HG02678 (cell line): Measurements from ENCODE around the gene ZFC3H1.
"Not testable (repeated sequence)": the region's sequence is repeated elsewhere in the genome, so short reads cannot be mapped to it uniquely, and the experiment has no call there.

Source experiments
- ATAC-seq: cut with Tn5 transposase; IDR thresholded peaks from one replicate; pipeline ENCODE4 v1.9.1; 2021; ENCODE audit warnings: mild to moderate bottlenecking, moderate library complexity; ENCODE audit not compliant: unreplicated experiment

ZFC3H1 gene

DNA sequence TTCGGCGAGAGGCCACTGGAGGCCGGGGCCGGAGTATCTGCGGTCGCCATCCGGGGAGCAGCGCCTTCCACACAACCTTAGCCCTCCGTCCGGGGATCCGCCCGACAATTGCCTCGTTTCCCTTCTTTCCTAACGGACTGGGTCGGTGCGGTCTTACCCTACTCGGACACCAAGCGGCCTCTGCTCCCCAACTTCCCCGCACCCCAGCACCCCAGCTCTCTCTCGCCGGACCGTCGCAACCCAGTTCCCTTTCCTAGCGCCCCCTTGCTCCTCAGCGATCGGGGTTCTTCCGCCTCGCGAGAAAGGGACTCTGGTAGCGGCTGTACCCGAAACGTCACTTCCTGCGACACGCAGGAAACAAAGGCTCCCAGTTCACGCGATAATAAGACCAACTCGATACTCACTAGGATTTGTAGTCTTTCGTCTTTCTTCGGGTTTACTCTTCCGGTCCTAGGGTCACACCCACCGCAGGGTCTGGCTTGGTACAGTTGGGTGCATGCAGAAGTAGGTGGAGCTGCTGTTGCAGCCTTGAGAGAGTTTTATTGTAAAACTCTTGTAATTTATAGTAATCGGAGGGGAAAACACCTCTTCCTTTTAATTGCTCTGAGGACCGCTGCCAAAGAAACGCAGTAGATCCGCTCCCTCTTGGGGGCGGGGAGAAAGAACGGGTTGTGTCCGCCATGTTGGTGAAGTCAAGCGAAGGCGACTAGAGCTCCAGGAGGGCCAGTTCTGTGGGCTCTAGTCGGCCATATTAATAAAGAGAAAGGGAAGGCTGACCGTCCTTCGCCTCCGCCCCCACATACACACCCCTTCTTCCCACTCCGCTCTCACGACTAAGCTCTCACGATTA is at the start of gene ZFC3H1, which contains the start of gene THAP2:
ZFC3H1 (minus strand) TSS at position 288 of the 850 bp plus-strand sequence; CDS start at position 50, 238 bp downstream.
THAP2 (plus strand) TSS at position 741 of the 850 bp plus-strand sequence. CDS start 209 bp downstream, outside the sequence.
- peak; percentile 89 for ATAC-seq

DNA sequence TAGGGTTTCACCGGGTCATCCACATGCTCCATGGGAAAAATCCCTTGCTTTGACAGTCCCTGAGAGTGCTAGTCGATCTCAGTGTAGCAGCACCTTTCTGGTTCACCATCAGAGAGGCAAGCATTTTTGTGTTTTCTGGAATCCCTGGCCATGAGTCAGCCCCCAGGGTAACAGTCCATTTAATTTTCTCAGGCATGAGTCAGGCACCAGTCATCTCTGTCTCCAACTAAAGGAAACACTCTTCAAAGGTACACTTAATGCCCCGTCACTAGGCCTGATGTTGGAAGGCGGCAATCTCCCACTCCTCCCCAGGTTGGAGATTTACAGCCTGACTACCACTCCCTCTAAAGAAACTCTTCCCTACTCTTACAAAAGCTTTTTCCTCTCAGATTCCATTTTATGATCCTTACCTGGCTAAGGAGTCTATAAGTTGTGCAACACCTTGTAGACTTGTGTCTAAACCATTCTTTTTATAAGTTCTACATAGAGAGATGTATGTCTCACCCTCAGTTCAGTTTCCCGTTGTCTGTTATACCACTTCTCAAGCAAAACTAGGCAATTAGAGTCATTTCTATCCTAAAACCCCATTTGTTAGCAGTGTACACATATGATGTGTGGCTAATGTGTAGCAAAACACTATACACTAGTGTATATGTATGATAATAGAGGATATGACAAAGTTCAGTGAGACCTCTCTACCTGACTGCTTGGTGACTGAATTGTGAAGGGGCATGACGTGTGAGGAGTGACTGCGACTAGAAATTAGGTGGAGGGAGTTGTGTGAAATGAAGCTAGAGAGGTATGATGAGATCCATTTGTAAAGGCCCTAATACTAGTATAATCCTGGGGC is 46.9 kb upstream of the ZFC3H1 start:
- ATAC-seq, result no peak

DNA sequence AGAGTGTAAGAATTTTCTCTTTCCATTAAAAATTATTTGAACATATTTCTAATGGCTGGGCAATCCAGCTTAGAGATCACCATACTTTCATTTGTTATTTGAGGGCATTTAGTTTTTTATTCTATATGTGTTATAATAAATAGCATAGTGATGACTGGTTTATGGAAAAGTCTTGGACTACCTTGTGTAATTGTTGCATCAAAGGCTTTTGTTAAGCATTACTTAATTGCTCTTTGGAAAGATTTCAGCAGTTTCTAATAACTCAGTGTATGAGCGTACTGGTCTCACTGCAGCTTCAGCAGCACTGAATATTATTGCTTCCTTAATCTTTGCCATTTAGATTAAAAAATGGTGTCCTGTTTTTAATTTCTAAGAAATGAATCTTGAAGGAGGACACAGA is 45.0 kb upstream of the ZFC3H1 start:
- no peak for ATAC-seq

DNA sequence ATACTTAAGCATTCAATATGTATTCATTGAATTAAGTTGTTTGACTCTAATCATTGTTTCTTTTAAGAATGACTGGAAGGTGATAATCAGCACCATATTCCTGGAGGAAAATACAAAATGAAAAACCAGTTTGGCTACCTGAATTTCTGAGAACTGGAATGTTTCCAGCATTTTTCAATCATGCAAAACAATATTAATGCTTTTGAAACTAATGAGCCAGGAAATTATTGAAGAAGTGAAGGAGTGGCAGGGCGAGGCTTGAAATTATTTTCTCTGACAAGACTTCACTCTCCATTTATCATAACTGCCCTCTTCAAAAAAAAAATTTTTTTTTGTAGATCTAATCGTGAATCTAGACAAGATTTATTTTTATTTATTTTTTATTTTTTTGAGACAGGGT is 41.3 kb upstream of the ZFC3H1 start:
- ATAC-seq, result no peak

- ATAC-seq, result no peak
Observed at GRCh38 chr12:71703206-71703605, 39.6 kb upstream of the ZFC3H1 start.

- ATAC-seq, result no peak
Observed at GRCh38 chr12:71702590-71702989, 38.9 kb upstream of the ZFC3H1 start.

- not testable (repeated sequence) for ATAC-seq
Observed at GRCh38 chr12:71702181-71702580, 38.5 kb upstream of the ZFC3H1 start.

- ATAC-seq, result no peak
Observed at GRCh38 chr12:71695782-71696181, 32.1 kb upstream of the ZFC3H1 start.

GRCh38 chr12:71694099-71694820 is 30.6 kb upstream of the ZFC3H1 start:
- peak; percentile 90 for ATAC-seq

- ATAC-seq, result peak; percentile 9
Observed at GRCh38 chr12:71693651-71694050, 30.0 kb upstream of the ZFC3H1 start.

DNA sequence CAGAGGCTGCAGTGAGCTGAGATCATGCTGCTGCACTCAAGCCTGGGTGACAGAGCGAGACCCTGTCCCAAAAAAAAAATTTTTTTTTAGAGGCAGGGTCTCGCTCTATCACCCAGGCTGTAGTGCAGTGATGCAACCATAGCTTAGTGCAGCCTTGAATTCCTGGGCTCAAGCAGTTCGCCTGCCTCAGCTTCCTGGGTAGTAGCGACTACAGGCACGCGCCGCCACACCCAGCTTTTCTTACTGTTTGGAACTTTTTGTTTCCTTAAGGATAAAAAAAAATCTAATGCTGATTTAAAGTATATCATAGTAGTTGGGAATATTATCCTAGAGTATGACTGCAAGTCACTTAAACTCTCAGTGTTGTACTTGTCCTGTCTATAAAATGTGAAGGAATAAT is 29.5 kb upstream of the ZFC3H1 start:
- no peak for ATAC-seq

- ATAC-seq, result no peak
Observed at GRCh38 chr12:71691504-71692129, 28.0 kb upstream of the ZFC3H1 start.

DNA sequence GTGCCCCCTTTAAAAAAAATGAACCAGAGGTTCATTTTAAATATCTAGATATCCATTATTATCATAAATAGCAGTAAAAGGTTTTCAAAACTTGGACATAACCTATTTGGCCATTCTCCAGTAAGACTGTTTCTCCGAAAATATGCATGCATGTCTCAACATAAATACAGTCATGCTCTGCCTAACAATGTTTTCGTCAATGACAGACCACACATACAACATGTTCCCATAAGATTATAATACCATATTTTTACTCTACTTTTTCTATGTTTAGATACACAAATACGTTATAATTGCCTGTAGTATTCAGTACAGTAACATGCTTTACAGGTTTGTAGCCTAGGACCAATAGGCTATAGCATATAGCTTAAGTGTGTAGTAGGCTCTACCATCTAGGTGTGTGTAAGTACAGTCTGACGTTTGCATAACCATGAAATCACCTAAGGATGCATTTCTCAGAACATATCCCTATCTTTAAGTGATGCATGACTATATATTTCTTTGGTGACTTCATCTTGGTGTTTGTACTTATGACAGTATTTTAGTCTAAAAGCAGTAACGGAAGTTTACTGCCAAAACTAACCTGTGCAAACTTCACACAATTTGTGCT is 25.4 kb upstream of the ZFC3H1 start:
- ATAC-seq, result no peak

GRCh38 chr12:71687172-71687571 is 23.5 kb upstream of the ZFC3H1 start:
- not testable (repeated sequence) for ATAC-seq

DNA sequence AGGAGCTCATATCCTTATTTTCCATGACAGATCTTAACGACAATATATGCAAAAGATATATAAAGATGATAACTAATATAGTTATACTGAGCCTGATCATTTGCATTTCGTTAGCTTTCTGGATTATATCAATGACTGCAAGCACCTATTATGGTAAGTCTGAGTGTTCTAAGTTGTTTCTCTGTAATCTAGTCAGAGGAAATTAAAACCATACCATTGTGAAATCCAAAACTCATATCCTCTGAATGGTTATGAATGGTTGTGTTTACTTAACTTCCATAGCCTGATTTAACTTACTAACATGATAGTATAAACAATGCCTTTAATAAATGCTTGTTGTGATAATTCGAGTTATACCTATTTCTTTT is 23.0 kb upstream of the ZFC3H1 start:
- ATAC-seq, result no peak

GRCh38 chr12:71685914-71686657 is 22.4 kb upstream of the ZFC3H1 start, which contains the start of gene TMEM19:
Gene TMEM19, plus strand, starts transcription at chr12:71686082. Its CDS starts 599 bp downstream, at chr12:71686681.
- peak; percentile 90 for ATAC-seq

DNA sequence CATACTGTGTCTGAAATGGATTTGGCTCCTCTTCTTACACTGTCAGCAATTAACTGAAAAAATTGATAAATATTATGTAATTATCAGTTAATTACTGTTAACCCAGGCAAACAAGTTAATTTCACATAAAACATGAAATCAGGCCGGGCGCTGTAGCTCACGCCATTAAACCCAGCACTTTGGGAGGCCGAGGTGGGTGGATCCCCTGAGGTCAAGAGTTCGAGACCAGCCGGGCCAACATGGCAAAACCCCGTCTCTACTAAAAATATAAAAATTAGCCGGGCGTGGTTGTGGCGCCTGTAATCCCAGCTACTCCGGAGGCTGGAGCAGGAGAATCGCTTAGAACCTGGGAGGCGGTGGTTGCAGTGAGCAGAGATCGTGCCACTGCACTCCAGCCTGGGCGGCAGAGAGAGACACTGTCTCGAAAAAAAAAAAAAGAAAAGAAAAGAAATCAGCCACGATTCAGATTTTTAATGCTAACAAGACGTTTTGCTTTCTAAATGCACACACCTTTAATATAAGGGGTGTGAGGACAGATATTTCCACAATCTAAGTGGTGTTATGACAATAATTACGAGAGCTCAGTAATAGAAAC is 21.8 kb upstream of the ZFC3H1 start:
- ATAC-seq, result no peak

- ATAC-seq, result no peak
Observed at GRCh38 chr12:71684081-71684480, 20.4 kb upstream of the ZFC3H1 start.

- ATAC-seq, result no peak
Observed at GRCh38 chr12:71683633-71684032, 20.0 kb upstream of the ZFC3H1 start.
